A673 (cell line): Measurements from ENCODE around the gene STPG2.

Source experiments
- CTCF ChIP-seq: fragments of 300-800, 200-600 bp; sonication (generic); conservative IDR thresholded peaks from 2 replicates; pipeline ENCODE4 v1.5.1; 2017; ENCODE audit warnings: low read depth, mild to moderate bottlenecking, antibody characterized with exemption, low read length, moderate library complexity, mixed read lengths
- EZH2 ChIP-seq: fragments of 200-600 bp; sonication (generic); IDR thresholded peaks from 2 replicates; pipeline ENCODE4 v1.6.1; 2017; ENCODE audit warnings: borderline replicate concordance, low read depth, mild to moderate bottlenecking, mixed read lengths, antibody characterized with exemption, low read length; ENCODE audit not compliant: poor library complexity, severe bottlenecking

- no peak for TF ChIP-seq CTCF
- TF ChIP-seq EZH2: no peak
Measured at GRCh38 chr4:98006814-98007412, 136.4 kb downstream of the STPG2 start.
